ELR (cell line): ENCODE data around the gene CEP164.
A peak's percentile ranks its signal among the peaks of the same experiment; 100 is the strongest.
"Not testable (repeated sequence)": the region's sequence is repeated elsewhere in the genome, so short reads cannot be mapped to it uniquely, and the experiment has no call there.

ENCODE experiments used
- DNase-seq: peaks from one replicate; pipeline ENCODE4 v3.0.0-alpha.2; 2015; ENCODE audit warnings: low read depth

Gene CEP164

DNA sequence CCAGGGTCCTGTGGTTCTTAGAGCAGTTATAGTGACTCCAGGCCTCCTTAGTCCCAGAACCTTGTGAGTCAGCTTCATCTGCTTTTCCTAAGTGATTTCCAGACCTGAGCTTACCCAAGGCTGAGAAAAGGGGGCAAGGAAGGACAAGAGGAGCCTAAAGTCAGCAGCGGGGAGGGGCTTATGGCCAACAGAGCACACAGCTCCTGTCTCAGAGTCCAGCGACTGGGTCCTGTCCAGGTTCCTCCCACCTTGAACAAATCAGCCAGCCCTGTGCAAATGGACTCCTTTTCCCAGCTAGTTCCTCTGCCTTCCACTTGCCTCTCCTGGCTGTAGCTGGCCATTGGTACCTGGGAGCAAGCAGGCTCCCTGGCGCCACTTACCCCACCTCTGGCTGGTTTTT lies 22.5 kb upstream of the CEP164 start:
- DNase-seq: no peak

DNA sequence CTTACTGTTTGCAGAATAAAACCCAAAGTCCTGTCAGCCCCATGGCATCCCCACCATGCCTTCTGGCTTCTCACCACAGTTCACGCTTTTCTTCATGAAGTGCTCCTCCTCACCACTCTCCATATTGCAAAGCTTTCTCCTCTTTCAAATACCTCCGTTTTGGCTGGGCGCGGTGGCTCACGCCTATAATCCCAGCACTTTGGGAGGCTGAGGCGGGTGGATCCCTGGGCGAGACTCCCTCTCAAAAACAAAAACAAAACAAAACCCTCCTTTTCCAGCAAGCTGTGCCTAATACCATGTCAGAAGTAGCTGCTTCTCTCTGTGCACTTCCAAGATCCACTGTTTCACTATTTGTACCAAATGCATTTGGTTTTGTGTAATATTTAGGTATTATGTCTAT lies 18.3 kb upstream of the CEP164 start:
- DNase-seq: no peak

DNA sequence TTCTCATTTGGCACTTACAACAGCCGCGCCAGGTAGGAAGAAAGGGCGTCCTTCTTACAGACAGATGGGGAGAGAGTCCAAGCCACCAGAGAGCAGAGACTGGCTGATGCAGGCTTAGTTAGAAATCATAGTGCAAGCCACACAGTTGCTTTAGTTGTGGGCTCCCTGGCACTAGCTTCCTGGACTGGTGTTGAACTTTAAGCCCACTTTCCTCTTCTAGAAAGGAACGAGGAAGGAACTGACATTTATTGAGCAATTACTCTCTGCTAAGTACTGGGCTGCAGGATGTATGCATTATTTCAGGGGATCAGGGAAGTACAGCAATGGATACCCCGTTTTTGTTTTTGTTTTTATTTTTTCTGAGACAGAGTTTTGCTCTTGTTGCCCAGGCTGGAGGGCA lies 14.6 kb upstream of the CEP164 start:
- DNase-seq: no peak

DNA sequence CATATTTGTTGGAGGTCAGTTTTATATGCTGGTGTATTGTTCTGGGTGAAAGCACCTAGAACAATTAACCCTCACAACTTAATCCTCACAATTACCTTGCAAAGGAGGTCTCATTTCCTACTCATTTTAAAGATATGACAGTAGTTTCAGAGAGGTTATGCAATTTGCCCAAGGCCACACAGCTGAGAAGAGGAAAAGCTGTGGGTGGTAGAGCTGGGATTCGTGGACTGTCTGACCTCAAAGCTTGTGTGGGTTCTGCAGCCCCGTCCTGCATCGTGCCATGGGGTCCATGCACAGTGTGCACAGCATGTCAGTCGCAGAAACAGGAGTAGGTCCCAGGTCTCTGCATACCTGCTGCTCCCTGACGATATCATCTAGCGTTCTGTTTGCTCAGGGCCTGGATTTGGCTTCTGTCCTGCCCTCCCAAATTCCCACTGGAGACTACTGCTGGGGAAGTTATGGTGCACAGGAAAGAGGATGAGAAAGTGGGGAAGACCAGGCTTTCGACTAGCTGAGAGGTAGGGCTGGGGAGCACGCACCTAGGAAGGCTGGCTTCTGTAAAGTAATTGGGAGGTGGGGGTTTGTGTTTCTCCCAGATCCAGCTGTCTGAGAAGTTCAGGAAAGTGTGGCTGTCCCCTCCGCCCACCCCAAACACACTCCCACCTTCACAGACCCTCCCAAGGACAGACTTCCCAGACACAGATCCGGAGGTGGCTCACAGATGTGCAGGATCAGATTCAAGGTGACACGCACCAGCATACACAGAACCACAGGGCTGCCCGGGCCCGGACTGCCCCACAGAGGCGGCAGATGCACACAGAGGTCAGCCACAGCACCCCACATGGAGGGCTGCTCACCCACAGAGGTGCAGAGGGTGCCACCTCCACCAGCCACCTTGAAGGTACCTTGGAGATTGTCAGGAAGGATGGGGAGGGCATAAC lies 13.6 kb upstream of the CEP164 start:
- no peak for DNase-seq

DNA sequence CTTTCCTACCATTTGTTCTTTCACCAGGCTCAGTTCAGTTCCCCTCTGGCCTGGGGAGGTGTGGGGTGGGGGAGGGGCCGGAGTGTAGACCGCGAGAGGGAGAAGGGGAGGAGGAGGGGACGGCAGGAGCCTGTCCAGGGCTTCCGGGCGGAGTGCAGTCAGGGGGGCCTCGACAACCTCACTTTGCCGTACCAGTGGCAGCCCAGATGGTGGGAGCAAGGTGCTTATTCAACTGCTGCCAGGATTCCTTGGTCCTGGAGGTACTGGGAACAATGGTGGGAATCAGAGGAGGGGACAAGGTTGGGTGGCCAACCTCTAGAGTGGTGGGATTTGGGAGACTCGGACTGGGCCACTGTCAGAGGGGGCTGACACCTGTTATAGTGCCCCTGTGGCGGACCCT lies 12.8 kb upstream of the CEP164 start:
- DNase-seq: peak; percentile 21

DNA sequence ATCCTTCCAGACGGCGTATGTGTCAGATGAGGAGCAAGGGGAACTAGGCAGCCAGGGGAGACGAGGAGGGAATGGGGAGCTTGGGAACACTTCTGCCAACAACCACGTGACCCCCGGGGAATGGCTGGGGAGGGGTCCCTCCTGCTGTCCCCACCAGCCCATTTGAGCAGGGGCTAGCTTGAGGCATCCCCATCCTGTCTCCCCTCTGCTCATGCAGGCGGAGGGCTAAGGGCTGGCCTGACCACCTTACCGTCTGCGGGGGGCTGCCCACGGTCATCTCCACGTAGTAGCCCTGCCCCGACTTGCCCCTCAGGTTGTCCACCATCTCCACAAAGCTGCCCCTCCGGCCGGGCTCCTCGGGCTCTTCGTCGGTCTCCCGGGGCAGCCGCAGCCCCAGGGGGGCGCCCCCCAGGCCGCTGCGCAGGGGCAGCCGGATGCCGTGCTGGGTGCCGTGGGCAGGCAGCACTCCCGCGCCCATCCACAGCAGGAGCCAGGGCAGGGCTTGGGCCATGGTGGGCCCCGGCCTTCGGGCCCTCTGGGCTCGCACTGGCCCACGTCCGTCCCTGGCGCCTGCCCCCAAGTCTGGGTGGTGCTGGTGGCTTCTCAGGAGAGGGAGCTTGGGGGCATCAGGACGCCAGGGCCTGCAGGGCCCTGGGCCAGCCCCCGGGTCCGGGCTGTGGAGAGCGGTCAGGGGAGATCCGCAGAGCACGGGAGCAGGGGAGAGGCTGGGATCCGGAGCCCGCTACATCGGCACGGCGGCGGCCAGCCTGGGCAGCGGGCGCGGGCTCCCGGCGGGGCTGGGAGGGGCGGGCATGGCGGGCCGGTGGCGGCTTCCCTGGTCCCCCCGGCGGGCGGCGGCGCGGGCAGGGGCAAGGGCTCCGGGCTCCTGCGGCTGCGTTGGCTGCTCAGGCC lies 12.1 kb upstream of the CEP164 start:
- DNase-seq: peak; percentile 44

DNA sequence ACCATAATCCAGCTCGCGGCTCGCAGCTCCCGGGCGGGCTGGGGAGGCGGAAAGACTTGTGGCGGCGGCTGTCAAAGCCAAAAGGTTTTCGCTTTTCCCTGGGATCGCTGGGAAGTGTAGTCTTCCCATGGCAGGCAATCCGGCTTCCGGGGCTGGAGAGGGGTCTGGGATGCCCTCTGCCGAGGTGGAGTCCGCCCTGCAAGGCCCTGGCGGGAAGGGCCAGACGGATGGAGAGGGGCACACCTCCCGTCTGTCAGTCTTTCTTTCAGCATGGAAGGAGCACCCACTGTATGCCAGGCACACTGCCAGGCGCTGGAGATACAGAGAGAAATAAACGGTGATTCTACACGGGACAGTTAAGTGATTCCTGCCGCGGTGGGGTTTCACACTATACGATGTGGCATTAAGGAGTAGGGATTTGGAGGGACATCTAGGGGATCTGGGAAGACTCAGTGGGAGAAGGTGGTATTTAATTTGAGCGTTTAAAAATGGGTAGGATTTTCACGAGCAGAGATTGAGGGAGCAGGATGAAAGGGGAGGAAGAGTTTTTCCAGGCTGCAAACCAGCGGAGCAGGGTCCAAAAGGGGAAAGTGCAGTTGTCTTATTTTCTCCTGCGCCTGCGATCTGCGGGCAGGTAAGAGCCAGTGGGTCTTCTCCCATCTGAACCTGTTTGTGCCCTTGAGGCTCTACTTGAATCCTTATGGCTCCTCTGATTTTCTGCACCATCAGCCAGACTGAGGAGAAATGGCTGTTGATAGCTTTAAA lies 11.3 kb upstream of the CEP164 start, which contains the start of gene BACE1:
Gene BACE1, minus strand, starts transcription at position 60 of the 765 bp plus-strand sequence. CDS start 461 bp downstream, outside the sequence.
- peak; percentile 92 for DNase-seq

DNA sequence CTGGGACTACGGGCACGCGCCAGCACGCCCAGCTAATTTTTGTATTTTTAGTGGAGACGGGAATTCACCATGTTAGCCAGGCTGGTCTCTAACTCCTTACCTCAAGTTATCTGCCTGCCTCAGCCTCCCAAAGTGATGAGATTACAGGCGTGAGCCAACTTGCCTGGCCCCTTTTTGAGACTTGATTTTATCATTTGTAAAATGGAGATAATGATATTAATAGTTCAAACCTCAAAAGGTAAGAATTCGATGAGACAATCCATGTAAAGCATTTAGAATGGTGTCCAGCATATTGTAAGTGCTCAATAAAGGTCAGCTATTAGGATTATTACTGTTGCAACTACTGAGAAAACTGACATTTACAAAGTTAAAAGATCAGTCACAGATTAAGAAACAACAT lies 8.9 kb upstream of the CEP164 start:
- DNase-seq: no peak

DNA sequence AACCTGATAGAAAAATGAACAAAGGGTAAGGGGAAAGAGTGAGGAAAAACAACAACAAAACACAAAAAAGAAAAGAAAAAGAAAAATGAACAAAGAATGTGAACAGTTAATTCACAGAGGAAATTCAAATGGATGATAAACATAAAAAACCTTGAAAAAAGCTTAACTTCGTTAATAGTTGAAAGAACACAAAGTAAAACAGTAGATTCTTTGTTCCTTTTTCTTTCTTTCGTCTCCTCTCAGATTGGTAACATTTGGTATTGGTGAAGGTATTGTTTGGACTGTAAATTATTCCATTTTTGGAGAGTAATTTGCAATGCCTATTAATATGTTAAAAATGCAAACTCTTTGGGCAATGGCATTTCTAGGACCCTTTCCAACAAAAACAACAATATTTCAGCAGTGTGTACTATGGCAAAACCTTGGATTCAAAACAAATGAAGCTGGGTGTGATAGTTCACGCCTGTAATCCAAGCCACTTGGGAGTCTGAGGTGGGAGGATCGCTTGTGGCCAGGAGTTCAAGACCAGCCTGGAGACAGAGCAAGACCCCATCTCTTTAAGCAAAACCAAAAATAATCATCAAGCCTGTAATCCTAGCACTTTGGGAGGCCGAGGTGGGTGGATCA lies 8.3 kb upstream of the CEP164 start:
- no peak for DNase-seq

DNA sequence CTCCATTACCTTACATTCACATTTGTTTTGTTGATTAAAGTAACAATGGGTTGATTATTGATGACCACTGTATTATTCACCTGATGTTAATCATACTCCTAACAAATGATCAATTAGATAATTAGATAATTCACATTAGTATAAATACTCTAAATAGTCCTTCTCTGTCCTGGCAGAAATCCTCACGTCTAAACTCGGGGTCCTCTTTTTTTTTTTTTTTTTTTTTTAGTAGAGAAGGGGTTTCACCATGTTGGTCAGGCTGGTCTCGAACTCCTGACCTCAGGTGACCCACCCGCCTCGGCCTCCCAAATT lies 443 bp upstream of the CEP164 start:
- not testable (repeated sequence) for DNase-seq

DNA sequence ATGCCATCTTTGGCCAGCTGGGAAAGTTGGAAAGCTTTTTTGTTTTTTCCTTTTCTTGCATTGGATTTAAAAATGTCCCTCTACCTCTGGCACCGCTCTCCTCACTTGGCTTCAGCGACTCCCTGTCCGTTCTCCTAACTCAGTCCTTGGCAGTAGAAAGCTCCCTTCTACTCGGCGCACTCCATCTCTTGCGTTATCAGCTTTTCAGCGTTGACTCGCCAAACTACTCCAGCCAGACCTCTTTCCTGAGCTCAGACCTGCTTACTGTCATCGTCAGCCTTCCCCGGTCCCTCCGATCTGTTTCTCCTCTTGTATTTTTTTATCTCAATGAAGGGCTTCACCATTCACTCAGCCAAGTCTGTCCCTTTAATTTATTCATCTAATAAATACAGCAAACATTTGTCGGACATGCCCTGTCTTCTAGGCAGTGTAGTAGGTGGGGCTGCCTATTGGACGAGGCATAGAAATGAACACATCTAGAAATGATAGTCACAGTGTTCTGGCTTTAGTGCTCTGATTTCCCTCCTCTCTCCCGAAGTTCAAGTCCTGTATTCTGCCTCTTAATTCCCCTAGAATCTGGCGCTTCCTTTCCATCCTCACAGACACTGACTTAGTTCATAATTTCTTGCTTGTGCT lies 839 bp downstream of the CEP164 start:
- DNase-seq: peak; percentile 57

DNA sequence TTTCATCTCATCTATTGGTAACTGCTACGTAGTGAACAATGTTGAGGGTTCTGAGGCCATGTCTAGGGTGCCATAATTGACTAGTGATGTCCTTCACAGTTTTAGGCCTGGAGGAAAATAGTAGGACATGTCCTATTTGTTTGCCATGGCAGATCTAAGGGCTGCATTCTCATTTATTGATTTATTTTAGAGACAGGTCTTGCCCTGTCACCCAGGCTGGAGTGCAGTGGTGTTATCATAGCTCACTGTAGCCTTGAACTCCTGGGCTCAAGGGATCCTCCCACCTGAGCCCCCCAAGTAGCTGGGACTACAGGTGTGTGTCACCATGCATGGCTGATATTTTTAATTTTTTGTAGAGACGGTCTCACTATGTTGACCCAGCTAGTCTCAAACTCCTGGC lies 5.2 kb downstream of the CEP164 start:
- DNase-seq: no peak

DNA sequence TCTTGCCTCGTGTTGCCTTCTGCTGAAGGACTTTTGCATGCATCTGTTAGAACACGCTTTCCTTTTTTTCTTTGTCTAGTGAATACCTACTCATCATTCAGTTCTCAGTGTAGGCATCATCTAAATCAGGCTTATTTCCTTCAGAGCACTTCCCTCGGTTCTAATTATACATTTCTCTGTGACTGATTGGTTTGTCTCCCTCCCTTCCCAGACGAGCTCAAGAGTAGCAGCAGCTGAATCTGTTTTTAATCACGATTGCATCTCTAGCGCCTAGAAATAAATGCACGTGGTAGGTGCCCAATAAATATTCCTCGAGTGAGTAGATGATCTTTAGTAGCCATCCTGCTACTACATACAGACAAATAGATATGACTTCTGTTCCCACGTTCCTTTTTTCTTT lies 6.3 kb downstream of the CEP164 start:
- DNase-seq: no peak

DNA sequence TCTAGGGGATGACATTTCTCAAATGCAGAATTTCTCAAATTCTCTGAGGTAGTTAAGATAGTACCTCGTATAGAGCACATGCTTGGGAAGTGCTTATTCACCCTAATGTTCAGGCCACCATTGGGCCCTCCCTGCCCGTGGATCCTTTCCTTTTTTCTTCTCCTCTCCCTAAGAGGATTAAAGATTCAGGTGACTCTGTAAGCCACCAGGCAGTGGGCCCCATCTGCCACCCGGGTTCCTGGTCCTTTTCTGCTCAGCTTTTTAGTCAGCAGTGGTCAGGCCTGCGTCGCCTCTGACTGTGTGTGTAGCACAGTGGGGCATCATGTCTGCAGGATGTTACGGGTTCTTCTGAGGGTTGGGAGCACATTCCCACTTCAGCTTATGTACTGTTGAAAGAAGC lies 7.2 kb downstream of the CEP164 start:
- no peak for DNase-seq

DNA sequence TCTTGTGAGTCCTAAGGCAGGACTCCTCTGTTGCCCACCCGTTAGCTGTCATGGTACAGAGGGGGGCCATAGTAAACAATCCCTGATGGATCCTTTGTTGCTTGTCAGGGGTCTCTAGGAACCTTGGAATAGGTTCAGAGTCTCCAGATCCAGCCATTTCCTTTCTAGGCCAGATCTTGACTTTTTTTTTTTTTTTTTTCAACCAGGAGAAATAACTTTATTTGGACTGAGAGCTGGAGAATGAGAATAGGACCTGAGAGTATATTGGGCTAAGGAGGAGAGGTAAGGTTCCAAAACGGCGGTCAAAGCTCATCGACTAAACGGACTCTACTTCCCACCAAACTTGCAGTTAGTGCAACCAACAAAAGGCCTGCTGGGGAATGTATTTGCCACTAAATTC lies 7.7 kb downstream of the CEP164 start:
- DNase-seq: no peak

DNA sequence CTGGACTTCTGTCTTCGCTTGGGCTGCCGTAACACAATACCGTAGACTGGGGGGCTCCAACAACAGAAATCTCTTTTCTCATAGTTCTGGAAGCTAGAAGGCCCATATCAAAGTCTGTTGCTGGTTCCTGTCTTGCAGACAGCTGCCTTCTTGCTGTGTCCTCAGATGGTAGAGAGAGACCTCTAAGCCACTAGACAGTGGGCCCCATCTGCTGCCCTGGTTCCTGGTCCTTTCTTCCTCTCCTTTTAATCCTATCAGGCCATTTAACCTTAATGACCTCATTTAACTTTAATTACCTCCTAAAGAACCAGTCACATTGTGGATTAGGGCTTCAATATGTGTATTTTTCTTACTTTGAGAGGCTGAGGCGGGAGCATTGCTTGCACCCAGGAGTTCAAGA lies 9.4 kb downstream of the CEP164 start:
- no peak for DNase-seq

DNA sequence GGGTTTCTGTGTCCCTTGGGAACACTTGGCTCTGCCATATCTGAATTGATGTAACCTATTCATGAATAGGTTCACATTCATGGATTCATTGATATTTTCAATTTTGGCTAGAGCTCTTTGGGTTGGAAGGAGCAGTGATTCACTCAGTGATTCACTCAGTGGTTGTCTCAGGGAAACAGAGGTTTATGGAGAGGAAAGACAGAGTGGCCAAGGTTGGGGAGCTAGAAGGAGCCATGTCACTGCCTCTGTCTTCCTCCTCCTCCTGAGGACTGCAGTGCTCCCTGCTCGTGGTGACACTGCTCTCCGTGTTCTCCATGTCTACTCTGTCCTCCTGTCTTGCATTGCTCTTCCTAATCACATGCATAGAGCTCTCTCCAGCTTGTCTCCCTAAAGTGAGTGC lies 17.4 kb downstream of the CEP164 start:
- DNase-seq: peak; percentile 63

DNA sequence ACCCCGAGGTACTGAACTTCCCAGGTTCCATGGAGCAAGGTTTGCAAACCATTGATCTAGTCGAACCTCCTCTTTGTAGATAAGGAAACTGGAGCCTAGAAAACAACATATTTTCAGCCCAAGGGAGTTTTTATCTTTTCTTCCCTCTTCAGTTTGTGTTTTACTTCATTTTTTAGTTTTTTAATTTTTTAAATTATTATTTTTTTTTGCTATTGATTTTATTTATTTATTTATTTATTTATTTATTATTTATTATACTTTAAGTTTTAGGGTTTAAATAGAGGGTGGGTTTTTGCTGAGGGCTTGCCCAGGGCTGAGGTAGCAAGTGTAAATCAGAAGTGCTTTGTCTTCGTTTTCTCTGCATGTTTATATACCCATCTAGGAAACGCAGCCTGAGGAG lies 26.9 kb downstream of the CEP164 start:
- DNase-seq: no peak

DNA sequence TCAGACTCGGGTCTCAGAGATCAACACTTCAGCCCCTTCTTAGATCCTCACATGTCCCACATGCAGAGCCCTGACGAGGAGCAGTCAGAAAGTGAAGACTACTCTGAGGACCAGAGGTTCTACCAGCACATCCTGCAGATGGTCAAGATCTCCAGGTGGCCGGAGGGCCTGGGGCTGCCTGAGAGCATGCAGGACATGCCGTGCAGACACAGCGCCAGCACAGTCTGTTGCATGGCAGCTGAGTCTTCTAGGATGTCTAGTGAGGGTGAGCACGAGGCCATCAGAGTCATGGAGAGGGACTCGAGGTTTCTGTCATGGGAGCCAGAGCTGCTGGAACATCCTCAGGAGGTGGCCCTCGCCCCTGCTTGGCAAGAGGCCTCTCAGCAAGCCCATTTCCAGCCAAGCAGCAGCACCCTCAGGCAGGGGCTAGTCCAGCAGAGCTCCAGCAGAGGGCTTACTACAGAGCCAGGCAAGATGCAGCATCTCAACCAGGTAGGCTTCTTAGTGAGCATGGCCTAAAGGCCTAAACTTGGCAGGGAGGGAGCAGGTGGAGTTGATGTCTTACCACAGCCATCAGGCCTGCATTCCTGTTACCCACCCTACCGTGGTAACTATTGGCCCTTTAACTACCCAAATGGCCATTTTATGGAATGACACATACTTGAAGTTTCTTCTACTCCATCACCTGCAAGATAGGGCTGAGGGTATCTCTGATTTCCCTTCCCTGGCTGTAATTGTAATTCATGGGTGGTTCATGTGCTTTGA lies 28.7 kb downstream of the CEP164 start:
- no peak for DNase-seq

DNA sequence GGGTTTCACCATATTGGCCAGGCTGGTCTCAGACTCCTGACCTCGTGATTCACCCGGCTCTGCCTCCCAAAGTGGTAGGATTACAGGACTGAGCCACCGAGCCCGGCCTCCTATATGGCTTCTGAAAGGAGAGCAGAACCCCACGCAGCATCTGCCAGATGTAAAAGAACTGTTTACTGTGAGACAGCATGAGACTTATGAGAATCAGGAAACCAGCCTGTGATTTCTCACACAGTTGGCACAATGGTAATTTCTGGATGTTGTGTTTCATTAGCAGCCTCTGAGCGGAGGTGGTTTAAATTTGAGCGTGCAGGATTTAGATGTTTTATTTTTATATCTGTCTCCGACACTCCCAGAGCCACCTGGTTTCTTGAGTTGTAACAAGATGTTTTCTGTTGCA lies 33.8 kb downstream of the CEP164 start:
- DNase-seq: no peak

DNA sequence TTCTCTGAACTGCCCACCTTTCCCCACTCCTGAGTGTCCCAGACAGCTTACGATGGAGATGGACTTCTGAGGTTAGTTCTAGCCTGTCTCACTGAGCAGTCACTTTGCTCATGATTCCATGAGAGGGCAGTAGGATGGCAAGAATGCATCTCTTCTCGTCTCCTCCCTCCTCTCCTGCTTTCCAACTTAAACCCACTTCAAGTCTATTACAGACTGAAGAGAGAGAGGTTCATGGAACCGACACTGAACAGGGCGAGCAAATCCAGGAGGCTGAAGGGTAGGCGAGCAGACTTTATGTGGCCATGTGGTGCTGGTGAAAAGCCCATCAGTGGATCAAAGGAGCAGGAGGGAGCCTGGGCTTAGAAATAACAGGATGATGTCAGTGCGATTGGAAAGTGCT lies 38.6 kb downstream of the CEP164 start:
- DNase-seq: no peak
